ENCODE data around the gene C10orf88.

GRCh38 chr10:122999347-122999746 lies 45.3 kb upstream of the C10orf88 start:
- no peak for TF ChIP-seq CTCF (IDR thresholded peaks at IDR 0.05; ENCODE audit: insufficient read depth, low read depth, low read length)
- TF ChIP-seq EZH2 (IDR thresholded peaks at IDR 0.05; ENCODE audit: insufficient read depth, low read length) = no peak
